ENCODE data around the gene FNDC8.

DNA sequence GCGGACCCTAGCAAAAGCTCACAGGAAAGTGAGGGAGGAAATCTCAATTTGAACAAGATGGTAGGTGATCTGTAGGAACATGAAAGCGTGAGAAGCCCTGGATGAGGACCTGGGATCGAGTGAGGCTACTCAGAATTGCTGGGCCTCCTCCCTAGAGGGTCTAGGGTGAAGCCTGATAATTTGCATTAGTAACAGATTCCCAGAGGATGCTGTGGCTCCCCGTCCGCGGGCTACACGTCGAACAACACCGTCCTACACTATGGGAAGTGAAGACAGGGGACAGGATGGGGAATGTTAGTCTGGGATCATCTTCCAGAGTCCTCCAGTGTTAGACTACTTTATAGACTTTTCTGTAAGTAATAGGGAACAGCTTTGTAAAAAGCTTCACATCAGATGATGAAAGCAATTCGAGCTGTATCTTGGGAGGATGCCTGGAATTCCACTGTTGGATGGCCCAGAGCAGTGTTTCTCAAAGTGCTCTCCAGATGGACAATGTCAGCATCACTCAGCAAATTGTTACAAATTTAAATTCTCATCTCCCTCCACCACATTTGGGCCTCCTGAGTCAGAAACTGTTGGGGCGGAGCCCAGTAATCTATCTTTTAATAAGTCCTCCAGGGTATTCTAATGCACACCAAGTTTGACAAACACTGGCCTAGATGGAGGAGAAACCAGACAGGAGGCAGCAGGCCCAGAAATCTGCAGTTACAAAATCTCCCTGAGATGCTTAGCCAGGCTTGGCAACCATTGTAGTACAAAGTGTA lies 6.5 kb downstream of the FNDC8 start:
- no peak for TF ChIP-seq ZNF274 (IDR thresholded peaks at IDR 0.05; ENCODE audit: low read depth, low read length)
- TF ChIP-seq SUZ12 (IDR thresholded peaks at IDR 0.05; ENCODE audit: extremely low read depth, insufficient read depth, insufficient read length): no peak
